T-cell (primary cell): Measurements from ENCODE around the gene CHST14. TPM values are rescaled to one million over a fixed set of nuclear protein-coding genes. Genes with fewer than 3 reads are reported as not detected.
A peak's percentile ranks its signal among the peaks of the same experiment; 100 is the strongest.
"Not testable (repeated sequence)": the region's sequence is repeated elsewhere in the genome, so short reads cannot be mapped to it uniquely, and the experiment has no call there.

ENCODE experiments used
- ATAC-seq, 4 experiments: fragments of 200-7000 bp in 3 of 4; fragments of 150-1000 bp in 1 of 4; cut with Tn5 transposase; replicated peaks in 1 of 4; 1 replicate in 3 of 4; 2 replicates in 1 of 4; pipeline ENCODE4 v1.10.0; 2021; ENCODE audit warnings: moderate library complexity in 3 of 4, mild to moderate bottlenecking in 2 of 4, moderate number of reproducible peaks in 1 of 4
- CTCF ChIA-PET, 2 donors: fragments of 300-600 bp; sonication (Branson Sonifier 250); formaldehyde crosslinking; loops; one replicate each; lab custom pipeline; 2022; ENCODE audit warnings: antibody characterized with exemption in 2 of 2; lab: Charles Lee
- POLR2A ChIA-PET, 2 donors: fragments of 300-600 bp; sonication (Branson Sonifier 250); formaldehyde crosslinking; loops; one replicate each; lab custom pipeline; 2022; ENCODE audit warnings: antibody characterized with exemption in 2 of 2; lab: Charles Lee
- DNase-seq, 35 experiments: peaks; one replicate each; pipeline versions ENCODE4 v3.0.0 to v3.0.0-alpha.2; 2013 to 2023
- H3K27ac ChIP-seq: one replicate; pipeline ENCODE4 v1.5.1; 2013; ENCODE audit warnings: low read length
- H3K27me3 ChIP-seq, 2 experiments: replicated peaks in 1 of 2; 1 replicate in 1 of 2; 2 replicates in 1 of 2; pipeline versions ENCODE4 v1.6.1 to v1.7.0; 2013; ENCODE audit warnings: low read length in 1 of 2, mixed read lengths in 1 of 2; ENCODE audit not compliant: control insufficient read depth in 2 of 2, insufficient read depth in 2 of 2; ENCODE audit errors: extremely low read depth in 1 of 2
- H3K36me3 ChIP-seq, 2 donors: 1 replicate in 1 of 2; 2 replicates in 1 of 2; pipeline versions ENCODE4 v1.6.1 to v1.7.0; 2013; ENCODE audit warnings: low read length in 1 of 2; ENCODE audit not compliant: control insufficient read depth in 2 of 2, insufficient read depth in 1 of 2; ENCODE audit errors: extremely low read depth in 1 of 2
- H3K4me1 ChIP-seq, 2 experiments: 1 replicate in 1 of 2; 2 replicates in 1 of 2; pipeline versions ENCODE4 v1.6.1 to v1.7.0; 2013; ENCODE audit warnings: low read length in 2 of 2, mixed read lengths in 1 of 2; ENCODE audit not compliant: insufficient read depth in 2 of 2, control insufficient read depth in 1 of 2; ENCODE audit errors: extremely low read depth in 1 of 2
- H3K4me3 ChIP-seq, 2 donors: 1 replicate in 1 of 2; 2 replicates in 1 of 2; pipeline versions ENCODE4 v1.5.1 to v1.7.0; 2013; ENCODE audit warnings: mild to moderate bottlenecking in 2 of 2, low read length in 1 of 2, moderate library complexity in 1 of 2; ENCODE audit not compliant: control insufficient read depth in 1 of 2; ENCODE audit errors: extremely low read depth in 1 of 2
- H3K9me3 ChIP-seq: 2 replicates; pipeline ENCODE4 v1.7.0; 2013
- H3K27ac Mint-ChIP-seq, 2 donors: one replicate each; pipeline ENCODE4 v1.8.0; 2020 to 2021; ENCODE audit warnings: mild to moderate bottlenecking in 2 of 2, mixed read lengths in 2 of 2
- H3K27me3 Mint-ChIP-seq, 2 donors: one replicate each; pipeline ENCODE4 v1.8.0; 2021 to 2022; ENCODE audit warnings: mixed read lengths in 2 of 2
- H3K36me3 Mint-ChIP-seq: one replicate; pipeline ENCODE4 v1.8.0; 2021; ENCODE audit warnings: mixed read lengths
- H3K4me1 Mint-ChIP-seq, 3 donors: one replicate each; pipeline ENCODE4 v1.8.0; 2020 to 2022; ENCODE audit warnings: mixed read lengths in 3 of 3, mild to moderate bottlenecking in 1 of 3
- H3K4me3 Mint-ChIP-seq, 3 donors: one replicate each; pipeline ENCODE4 v1.8.0; 2020 to 2022; ENCODE audit warnings: mild to moderate bottlenecking in 3 of 3, mixed read lengths in 3 of 3, moderate library complexity in 3 of 3
- H3K9me3 Mint-ChIP-seq, 3 donors: one replicate each; pipeline ENCODE4 v1.8.0; 2020 to 2022; ENCODE audit warnings: mixed read lengths in 3 of 3
- whole genome bisulfite sequencing: methylation state at CpG from one replicate; pipeline ENCODE4 v1.1.5; 2013; ENCODE audit warnings: missing lambda C conversion rate; ENCODE audit not compliant: insufficient coverage; 5-methylcytosine and 5-hydroxymethylcytosine counted together
- total RNA-seq, 35 experiments: library from RNA in 6 of 35; stranded (reverse) in 6 of 35; fragments of 120-200 nt in 1 of 35; gene quantifications; one replicate each; pipeline versions ENCODE4 v1.2.1 to v1.2.4 and lab custom pipeline; 2013 to 2026

Gene CHST14
- total RNA-seq, 5 donors from 2014 or later (not counting 1 experiment from before 2014, with no cell fraction given): 5.8 to 13.3 (median 9.9) TPM

DNA sequence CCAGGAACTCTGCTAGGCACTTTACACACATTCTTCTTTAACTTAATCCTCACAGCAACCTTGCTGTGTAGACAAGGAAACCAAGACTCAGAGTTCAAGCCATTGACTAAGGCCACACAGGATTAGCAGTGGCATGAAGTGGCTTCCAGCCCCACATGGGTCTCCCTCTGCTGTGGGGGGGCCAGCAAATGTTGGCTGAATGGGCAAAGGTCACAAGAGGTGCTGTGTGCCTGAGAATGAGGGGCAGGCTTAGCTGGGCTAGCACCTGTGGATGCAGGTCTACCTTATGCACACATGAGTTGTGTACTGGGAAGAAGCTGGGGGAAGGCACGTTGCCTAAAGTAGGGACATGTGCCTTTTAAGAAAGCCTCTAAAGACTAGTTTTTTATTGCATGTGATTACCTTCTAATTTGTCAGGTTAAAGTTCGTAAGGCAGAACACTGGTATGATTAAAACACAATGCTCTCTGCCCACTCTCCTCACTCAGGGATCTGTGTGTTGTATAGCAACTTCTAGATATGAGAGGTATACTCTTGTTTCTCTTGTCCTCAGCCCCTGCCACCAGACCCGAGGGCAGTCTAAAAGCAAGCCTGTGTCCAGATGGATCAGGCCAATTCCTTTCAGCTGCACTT, 19.1 kb upstream of the CHST14 start:
- peak overlapping the region; percentile 18 to 80 (median 71) for H3K4me3 Mint-ChIP-seq
- ATAC-seq: peak in 1 of 4 experiments; percentile 3
- H3K4me1 ChIP-seq: peaks cover 30 to 73% of the 10 kb centered on the region in 2 experiments

DNA sequence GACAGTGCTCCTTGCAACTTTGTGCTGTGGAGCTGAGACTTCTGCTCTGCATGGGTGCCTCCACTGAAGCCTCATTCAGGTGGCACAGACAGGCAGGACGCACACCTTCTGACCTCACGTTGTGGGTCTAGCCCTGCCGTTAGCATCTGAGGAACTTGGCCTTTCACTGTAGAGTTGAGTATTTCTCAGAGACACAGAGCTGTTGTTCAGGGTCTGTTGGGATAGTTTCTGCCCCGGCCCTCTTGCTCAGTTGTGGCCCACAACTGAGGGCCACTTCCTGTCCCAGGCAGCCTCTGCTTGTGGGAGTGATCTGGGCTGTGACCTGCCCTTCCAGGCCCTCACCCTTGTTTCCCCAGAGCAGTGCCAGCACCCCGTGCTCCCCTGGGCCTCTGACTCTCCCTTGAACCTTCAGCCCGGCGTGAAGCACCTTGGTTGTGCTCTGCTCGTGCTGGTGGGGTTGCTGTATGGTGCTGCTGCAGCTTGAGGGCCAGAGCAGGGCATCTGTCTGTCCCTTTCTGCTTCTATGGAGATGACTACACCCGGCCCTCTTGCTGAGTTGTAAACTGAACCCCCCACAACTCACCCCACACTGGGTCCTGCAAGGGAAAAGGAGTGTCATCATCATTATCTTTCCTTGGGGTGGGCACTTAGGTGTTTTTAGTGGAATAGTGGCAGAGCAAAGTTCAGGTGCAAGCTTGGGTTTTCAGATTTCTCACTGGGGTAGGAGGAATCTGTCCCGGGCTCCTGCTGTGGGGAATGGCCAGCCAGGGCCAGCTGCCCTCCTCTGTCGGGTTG, 18.3 kb upstream of the CHST14 start:
- Mint-ChIP-seq H3K4me1 (peaks cover 88 to 91% (median 90%) of the 10 kb centered on the region in 3 donors), H3K9me3 (no peaks in the 10 kb centered on the region), H3K4me3 (peak overlapping the region; percentile 71 to 80 (median 74)), H3K27me3 (no peaks in the 10 kb centered on the region), H3K27ac (peak overlapping the region; percentile 97), H3K36me3 (no peaks in the 10 kb centered on the region)
- CTCF ChIA-PET: no interaction called here
- POLR2A ChIA-PET: interaction anchor here in 1 of 2 donors (0.5 kb wide), 1 partner anchor 28 kb away, joined by 9 read pairs; no protein-coding TSS in a partner anchor
- H3K36me3 ChIP-seq: no peaks in the 10 kb centered on the region
- H3K27me3 ChIP-seq: no peaks in the 10 kb centered on the region
- peak overlapping the region in 1 of 2 donors; percentile 33 for H3K4me3 ChIP-seq
- H3K4me1 ChIP-seq: peaks cover 31 to 82% of the 10 kb centered on the region in 2 experiments
- no peaks in the 10 kb centered on the region for H3K9me3 ChIP-seq
- H3K27ac ChIP-seq: peak overlapping the region; percentile 52
- WGBS: 24% methylated on average over 5 of the region's 11 CpGs
- peak in 1 of 35 experiments; percentile 16 for DNase-seq
- peak; percentile 52 to 58 (median 55) for ATAC-seq

More for the DNA sequence above, 19.1 kb upstream of the CHST14 start:
- Histone ChIP-seq H3K27me3 (no peaks in the 10 kb centered on the region), H3K9me3 (no peaks in the 10 kb centered on the region), H3K4me3 (no peak overlapping the region), H3K36me3 (no peaks in the 10 kb centered on the region), H3K27ac (peak overlapping the region; percentile 52)
- WGBS: 94% methylated on average over 2 of the region's 3 CpGs
- Mint-ChIP-seq H3K27me3 (no peaks in the 10 kb centered on the region), H3K27ac (peak overlapping the region; percentile 97), H3K36me3 (no peaks in the 10 kb centered on the region), H3K9me3 (no peaks in the 10 kb centered on the region), H3K4me1 (peaks cover 84 to 88% (median 86%) of the 10 kb centered on the region in 3 donors)
- ChIA-PET CTCF (interaction anchor here (0.6 to 0.8 kb wide), 4 partner anchors 9 to 111 kb away, joined by 3 to 9 read pairs (median 5); partner anchors contain the start of gene BAHD1 (in 1 of the 2)), POLR2A (interaction anchor here (0.5 to 1.0 kb wide), 3 partner anchors 9 to 58 kb away, joined by 3 to 9 read pairs (median 3); no protein-coding TSS in a partner anchor)
- DNase-seq: no peak

DNA sequence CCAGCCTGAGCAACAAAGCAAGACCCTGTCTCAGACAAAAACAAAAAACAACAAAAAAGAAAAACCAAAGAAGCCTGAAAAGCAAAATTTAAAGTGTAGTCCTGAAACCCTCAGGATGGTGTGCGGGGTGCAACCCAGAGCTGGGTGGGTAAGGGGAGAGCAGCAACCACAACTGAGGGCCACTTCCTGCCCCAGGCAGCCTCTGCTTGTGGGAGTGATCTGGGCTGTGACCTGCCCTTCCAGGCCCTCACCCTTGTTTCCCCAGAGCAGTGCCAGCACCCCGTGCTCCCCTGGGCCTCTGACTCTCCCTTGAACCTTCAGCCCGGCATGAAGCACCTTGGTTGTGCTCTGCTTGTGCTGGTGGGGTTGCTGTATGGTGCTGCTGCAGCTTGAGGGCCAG, 16.8 kb upstream of the CHST14 start:
- H3K9me3 Mint-ChIP-seq, CTCF ChIA-PET, POLR2A ChIA-PET, H3K27me3 ChIP-seq, H3K36me3 Mint-ChIP-seq, H3K9me3 ChIP-seq, H3K36me3 ChIP-seq, H3K27me3 Mint-ChIP-seq: not testable (repeated sequence)
- H3K4me1 Mint-ChIP-seq: peaks cover 85 to 87% (median 85%) of the 10 kb centered on the region in 3 donors
- Histone ChIP-seq H3K27ac (peak overlapping the region; percentile 63), H3K4me1 (peaks cover 31 to 86% of the 10 kb centered on the region in 2 experiments), H3K4me3 (peak overlapping the region; percentile 18 to 35)
- H3K4me3 Mint-ChIP-seq: peak overlapping the region; percentile 71 to 80 (median 74)
- DNase-seq (peak in 10 of 35 experiments; percentile 18 to 61 (median 40)), ATAC-seq (peak; percentile 69 to 80 (median 78))
- WGBS: 0% methylated on average over 1 of the region's 3 CpGs
- H3K27ac Mint-ChIP-seq: peak overlapping the region; percentile 97

DNA sequence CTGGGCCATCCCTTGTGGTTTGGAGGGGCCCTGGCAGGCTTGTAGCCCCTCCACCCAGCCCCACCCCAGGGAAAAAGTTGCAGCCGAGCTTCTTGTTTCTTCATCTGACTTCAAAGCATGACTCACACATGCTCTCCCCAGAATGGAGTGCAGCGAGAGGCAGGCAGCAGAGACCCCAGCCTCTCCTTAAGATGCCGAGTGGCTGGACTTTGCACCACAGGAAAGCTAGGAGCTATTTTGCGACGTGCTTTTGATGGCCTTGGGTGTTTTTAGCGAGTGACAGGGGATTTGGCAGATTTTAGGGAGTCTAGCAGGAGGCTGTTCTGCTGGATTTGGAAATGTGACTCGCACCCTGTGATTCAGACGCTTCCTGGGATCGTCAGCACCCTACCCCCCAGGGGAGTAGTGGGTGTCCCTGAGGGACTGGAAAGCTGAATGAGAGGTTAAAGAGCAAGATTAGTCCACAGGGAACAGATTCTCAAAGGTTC, 15.8 kb upstream of the CHST14 start:
- CTCF ChIA-PET: no interaction called here
- H3K4me1 ChIP-seq: peaks cover 31 to 86% of the 10 kb centered on the region in 2 experiments
- ATAC-seq (peak in 2 of 4 experiments; percentile 28 to 38), DNase-seq (no peak)
- H3K4me3 Mint-ChIP-seq: peak overlapping the region; percentile 71 to 80 (median 74)
- peaks cover 77 to 79% (median 77%) of the 10 kb centered on the region in 3 donors for H3K4me1 Mint-ChIP-seq
- POLR2A ChIA-PET: interaction anchor here in 1 of 2 donors (0.6 kb wide), 1 partner anchor 240 kb away, joined by 3 read pairs; no protein-coding TSS in a partner anchor
- H3K27me3 Mint-ChIP-seq: no peaks in the 10 kb centered on the region
- H3K9me3 Mint-ChIP-seq: no peaks in the 10 kb centered on the region
- H3K27me3 ChIP-seq: no peaks in the 10 kb centered on the region
- H3K27ac Mint-ChIP-seq: peak overlapping the region; percentile 97
- H3K9me3 ChIP-seq: no peaks in the 10 kb centered on the region
- 75% methylated on average over 5 of the region's 9 CpGs for WGBS
- H3K36me3 ChIP-seq: peaks cover 4 to 16% of the 10 kb centered on the region in 2 donors
- H3K36me3 Mint-ChIP-seq: no peaks in the 10 kb centered on the region
- peak overlapping the region in 1 of 2 donors; percentile 0 for H3K4me3 ChIP-seq
- H3K27ac ChIP-seq: peak overlapping the region; percentile 63

DNA sequence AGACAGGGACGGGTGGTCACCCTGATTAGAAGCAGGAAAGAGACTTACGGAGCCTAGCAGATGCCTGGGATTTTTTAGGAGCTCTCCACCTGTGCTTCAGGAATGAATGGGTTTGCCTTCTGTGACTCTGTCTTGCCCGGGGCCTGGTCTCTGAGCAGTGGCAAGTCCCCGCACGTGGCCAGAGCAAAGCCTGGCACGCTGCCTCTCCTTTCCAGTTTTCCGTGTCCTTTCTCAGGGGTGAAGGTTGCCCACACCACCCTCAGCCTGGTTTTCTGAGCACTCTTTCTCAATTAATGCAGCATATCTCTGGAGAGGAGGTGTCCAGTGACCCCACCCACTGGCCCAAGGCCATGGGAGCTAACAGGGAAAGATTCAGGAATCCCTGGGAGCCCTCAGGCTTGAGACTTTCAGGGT, 14.5 kb upstream of the CHST14 start:
- no peaks in the 10 kb centered on the region for H3K9me3 ChIP-seq
- ChIA-PET POLR2A (interaction anchor here in 1 of 2 donors (0.7 kb wide), 1 partner anchor 19 kb away, joined by 3 read pairs; no protein-coding TSS in a partner anchor), CTCF (no interaction called here)
- H3K27ac ChIP-seq: no peak overlapping the region
- Mint-ChIP-seq H3K27ac (peak overlapping the region; percentile 23 to 97), H3K4me3 (peak overlapping the region in 1 of 3 donors; percentile 80), H3K9me3 (no peaks in the 10 kb centered on the region), H3K27me3 (no peaks in the 10 kb centered on the region), H3K4me1 (peaks cover 63 to 68% (median 65%) of the 10 kb centered on the region in 3 donors), H3K36me3 (no peaks in the 10 kb centered on the region)
- DNase-seq (no peak), ATAC-seq (no peak)
- H3K36me3 ChIP-seq: peaks cover 7 to 24% of the 10 kb centered on the region in 2 donors
- H3K27me3 ChIP-seq: no peaks in the 10 kb centered on the region
- peaks cover 31 to 72% of the 10 kb centered on the region in 2 experiments for H3K4me1 ChIP-seq
- H3K4me3 ChIP-seq: no peak overlapping the region
- 98% methylated on average over 7 of the region's 7 CpGs for WGBS

DNA sequence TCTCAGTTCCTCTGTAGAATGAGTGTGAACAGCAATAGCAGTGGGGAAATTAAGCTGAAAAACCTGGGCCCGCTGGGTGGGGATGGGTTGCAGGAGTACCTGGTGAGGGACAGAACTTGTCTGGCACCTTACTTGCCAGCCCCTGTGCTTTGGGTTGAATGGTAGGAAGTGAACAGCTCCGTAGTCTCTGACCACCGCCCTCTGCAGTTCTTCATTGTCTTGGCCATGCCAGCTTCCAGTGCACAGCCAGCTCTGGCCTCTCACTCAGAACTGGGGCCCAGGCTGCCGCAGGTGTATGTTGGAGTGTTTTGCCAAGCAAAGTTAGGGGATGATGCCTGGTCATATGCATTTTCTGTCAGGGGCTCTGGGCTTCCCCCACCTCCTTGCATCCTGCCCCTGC, 14.0 kb upstream of the CHST14 start:
- ATAC-seq (no peak), DNase-seq (no peak)
- no peaks in the 10 kb centered on the region for H3K27me3 Mint-ChIP-seq
- H3K4me3 Mint-ChIP-seq: peak overlapping the region in 1 of 3 donors; percentile 80
- no peaks in the 10 kb centered on the region for H3K36me3 Mint-ChIP-seq
- no peaks in the 10 kb centered on the region for H3K9me3 Mint-ChIP-seq
- WGBS: 85% methylated on average over 3 of the region's 4 CpGs
- peaks cover 59 to 63% (median 61%) of the 10 kb centered on the region in 3 donors for H3K4me1 Mint-ChIP-seq
- H3K36me3 ChIP-seq: peaks cover 8 to 27% of the 10 kb centered on the region in 2 donors
- H3K27ac ChIP-seq: no peak overlapping the region
- CTCF ChIA-PET: no interaction called here
- no peak overlapping the region for H3K4me3 ChIP-seq
- no peaks in the 10 kb centered on the region for H3K9me3 ChIP-seq
- no peaks in the 10 kb centered on the region for H3K27me3 ChIP-seq
- peaks cover 29 to 68% of the 10 kb centered on the region in 2 experiments for H3K4me1 ChIP-seq
- POLR2A ChIA-PET: interaction anchor here in 1 of 2 donors (0.7 kb wide), 1 partner anchor 20 kb away, joined by 3 read pairs; no protein-coding TSS in a partner anchor
- peak overlapping the region in 1 of 2 donors; percentile 97 for H3K27ac Mint-ChIP-seq
